IMR-90 (cell line): ENCODE data around the gene IL16.

Experiments
- CHD1 ChIP-seq: IDR thresholded peaks from 2 replicates; pipeline ENCODE4 v1.6.1; 2012; ENCODE audit warnings: low read depth, low read length, improper control_type of control experiment
- CTCF ChIP-seq: conservative IDR thresholded peaks from 2 replicates; pipeline ENCODE4 v1.5.1; 2012; ENCODE audit warnings: mild to moderate bottlenecking, low read depth, low read length, improper control_type of control experiment
- MXI1 ChIP-seq: IDR thresholded peaks from 2 replicates; pipeline ENCODE4 v1.6.1; 2012; ENCODE audit warnings: low read depth, mild to moderate bottlenecking, low read length, moderate library complexity, borderline replicate concordance
- POLR2A ChIP-seq: IDR thresholded peaks from 2 replicates; pipeline ENCODE4 v1.6.1; 2012; ENCODE audit warnings: mild to moderate bottlenecking, low read depth, low read length
- RAD21 ChIP-seq: IDR thresholded peaks from 2 replicates; pipeline ENCODE4 v1.6.1; 2012; ENCODE audit warnings: low read length, improper control_type of control experiment
- SMC3 ChIP-seq: fragments of 150-350 bp; IDR thresholded peaks from 2 replicates; pipeline ENCODE4 v1.6.1; 2016; ENCODE audit warnings: low read depth, mild to moderate bottlenecking, antibody characterized with exemption, low read length, moderate library complexity

GRCh38 chr15:81258455-81258854 lies 61.8 kb downstream of the IL16 start:
- TF ChIP-seq RAD21 = no peak
- no peak for TF ChIP-seq CTCF
- no peak for TF ChIP-seq MXI1
- TF ChIP-seq POLR2A = no peak
- no peak for TF ChIP-seq CHD1
- TF ChIP-seq SMC3 = no peak
